DMS153 (cell line): Measurements from ENCODE around the gene MAGEA11.
"Not testable (repeated sequence)": the region's sequence is repeated elsewhere in the genome, so short reads cannot be mapped to it uniquely, and the experiment has no call there.

Experiments used
- DNase-seq: peaks from one replicate; lab custom pipeline; 2025; lab: John Stamatoyannopoulos, UW

MAGEA11 gene

GRCh38 chrX:149718757-149719156 is 6.9 kb downstream of the MAGEA11 start:
- no peak for DNase-seq

DNA sequence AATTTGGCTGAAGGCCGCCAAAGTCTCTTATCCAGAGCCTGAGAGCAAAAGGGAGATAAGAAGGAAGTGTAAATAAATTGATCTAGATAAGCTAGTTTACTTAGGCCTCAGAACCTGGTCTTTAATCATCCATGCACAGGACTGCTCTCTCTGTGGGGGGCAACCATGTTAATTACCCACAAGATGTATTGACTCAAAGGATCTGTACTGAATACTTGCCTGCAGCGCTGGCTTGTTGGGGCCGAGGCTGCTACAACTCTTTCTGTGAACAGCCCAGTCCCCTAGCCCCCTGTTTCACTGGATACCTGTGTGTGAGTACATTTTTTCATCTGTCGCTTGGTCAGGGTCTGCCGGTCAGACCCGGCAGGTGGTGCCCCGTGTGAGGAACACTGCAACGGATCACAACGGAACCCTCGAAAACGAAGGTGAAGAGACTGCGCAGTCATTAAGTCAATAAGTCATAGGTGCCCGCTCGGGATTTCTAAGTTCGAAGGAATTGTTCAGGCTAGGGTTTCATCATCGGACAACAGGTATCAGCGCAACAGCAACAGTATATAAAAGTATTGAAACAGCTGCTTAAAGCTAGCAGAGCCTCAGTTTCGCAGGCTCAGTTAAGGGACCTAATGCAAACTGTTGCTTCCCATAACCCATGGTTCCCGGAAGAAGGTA is 8.3 kb downstream of the MAGEA11 start:
- no peak for DNase-seq

- not testable (repeated sequence) for DNase-seq
Observed at GRCh38 chrX:149721241-149721640, 9.4 kb downstream of the MAGEA11 start.

- no peak for DNase-seq
Observed at GRCh38 chrX:149721778-149722177, 9.9 kb downstream of the MAGEA11 start.

- not testable (repeated sequence) for DNase-seq
Observed at GRCh38 chrX:149723583-149724118, 11.8 kb downstream of the MAGEA11 start.

- DNase-seq: not testable (repeated sequence)
Observed at GRCh38 chrX:149727308-149727707, 15.4 kb downstream of the MAGEA11 start.

- DNase-seq: not testable (repeated sequence)
Observed at GRCh38 chrX:149742269-149742668, 30.4 kb downstream of the MAGEA11 start.

GRCh38 chrX:149746390-149747007 is 34.6 kb downstream of the MAGEA11 start:
- not testable (repeated sequence) for DNase-seq

GRCh38 chrX:149757206-149758067 is 45.6 kb downstream of the MAGEA11 start:
- no peak for DNase-seq

- DNase-seq: no peak
Observed at GRCh38 chrX:149758068-149758714, 46.3 kb downstream of the MAGEA11 start.

DNA sequence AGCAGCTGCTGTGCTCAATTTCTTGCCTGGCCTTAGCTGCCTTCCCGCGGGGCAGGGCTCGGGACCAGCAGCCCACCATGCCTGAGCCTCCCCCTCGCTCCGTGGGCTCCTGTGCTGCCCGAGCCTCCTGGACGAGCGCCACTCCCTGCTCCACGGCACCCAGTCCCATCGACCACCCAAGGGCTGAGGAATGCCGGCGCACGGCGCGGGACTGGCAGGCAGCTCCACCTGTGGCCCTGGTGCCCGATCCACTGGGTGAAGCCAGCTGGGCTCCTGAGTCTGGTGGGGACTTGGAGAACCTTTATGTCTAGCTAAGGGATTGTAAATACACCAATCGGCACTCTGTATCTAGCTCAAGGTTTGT is 46.8 kb downstream of the MAGEA11 start:
- DNase-seq: not testable (repeated sequence)

GRCh38 chrX:149759824-149760223 is 48.0 kb downstream of the MAGEA11 start:
- DNase-seq: no peak

DNA sequence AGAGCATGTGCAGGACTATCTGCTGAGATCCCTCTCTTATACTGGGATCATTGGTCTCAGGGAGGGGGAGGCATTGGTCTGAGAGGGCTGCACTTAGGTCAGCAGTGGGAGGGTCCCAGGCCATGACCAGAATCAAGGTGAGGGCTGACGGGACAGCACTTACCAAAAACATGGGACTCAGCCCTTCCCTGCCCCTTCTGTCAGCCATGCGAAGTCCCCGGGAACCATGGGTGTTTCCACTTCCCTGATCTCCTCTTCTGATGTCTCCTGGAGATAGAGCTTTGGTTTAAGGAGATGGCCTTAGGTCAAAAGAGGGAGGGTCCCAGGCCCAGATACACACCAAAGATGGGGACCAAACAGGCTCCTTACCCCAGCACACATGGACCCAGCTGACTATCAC is 49.1 kb downstream of the MAGEA11 start:
- no peak for DNase-seq

- not testable (repeated sequence) for DNase-seq
Observed at GRCh38 chrX:149761858-149762674, 50.2 kb downstream of the MAGEA11 start.

- DNase-seq: no peak
Observed at GRCh38 chrX:149762696-149763614, 51.1 kb downstream of the MAGEA11 start.
